ENCODE results near the gene PYCR2.

- TF ChIP-seq CTCF (IDR thresholded peaks at IDR 0.05), result no peak
- TF ChIP-seq ZFX (IDR thresholded peaks at IDR 0.05; ENCODE audit: borderline replicate concordance), result no peak
Observed at GRCh38 chr1:225937048-225937968, 13.3 kb upstream of the PYCR2 start.
